ENCODE results near the gene SAE1. TPM values are rescaled to one million over a fixed set of nuclear protein-coding genes. Genes with fewer than 3 reads are reported as not detected.

Gene SAE1
- total and polyA plus RNA-seq, 8 donors: 16.2 to 373 (median 43.5) TPM

GRCh38 chr19:47228937-47229675, 98.5 kb downstream of the SAE1 start:
- intact Hi-C loops (cut with DNase I; ENCODE audit: low total_unique reads): no loop called here
- H3K4me3 ChIP-seq: peak overlapping the region; percentile 74 to 99 (median 97)
- DNase-seq: peak in 1 of 2 donors; percentile 47
- H3K4me1 ChIP-seq: peaks cover 60 to 74% (median 63%) of the 10 kb centered on the region in 4 donors
- 12 to 30% (median 26%) methylated on average over 10 of the region's 10 CpGs for WGBS, 5 donors
- H3K27ac ChIP-seq: peak overlapping the region; percentile 96 to 100 (median 99)
- H3K36me3 ChIP-seq: peaks cover 0 to 6% (median 0%) of the 10 kb centered on the region in 4 donors
- H3K27me3 ChIP-seq: no peaks in the 10 kb centered on the region
- no peaks in the 10 kb centered on the region for H3K9me3 ChIP-seq
- TF ChIP-seq POLR2AphosphoS5 (IDR thresholded peaks at IDR 0.05): no peak
- TF ChIP-seq EP300 (IDR thresholded peaks at IDR 0.05): no peak
- TF ChIP-seq POLR2A (IDR thresholded peaks at IDR 0.05): no peak
- no peak for TF ChIP-seq CTCF (IDR thresholded peaks at IDR 0.05)

DNA sequence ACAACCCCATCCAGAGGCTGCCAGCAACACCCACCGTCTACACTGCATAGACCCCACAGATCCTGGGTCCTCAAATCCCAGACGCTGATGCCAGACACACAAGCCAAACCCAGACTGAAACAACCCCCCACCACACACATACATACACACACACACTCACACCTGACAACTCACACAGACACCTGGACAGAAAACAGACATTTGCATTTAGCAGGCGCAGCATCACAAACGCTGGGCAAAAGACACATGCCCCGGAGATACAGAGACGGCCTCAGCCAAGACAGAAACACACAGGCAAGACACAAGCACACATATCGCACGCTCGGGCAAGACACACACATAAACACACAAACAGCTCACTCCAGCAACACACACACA, 99.0 kb downstream of the SAE1 start:
- intact Hi-C loops (cut with DNase I; ENCODE audit: low total_unique reads): no loop called here
- Histone ChIP-seq H3K9me3 (no peaks in the 10 kb centered on the region), H3K36me3 (peaks cover 0 to 4% (median 0%) of the 10 kb centered on the region in 4 donors), H3K27me3 (no peaks in the 10 kb centered on the region), H3K4me1 (peaks cover 60 to 74% (median 63%) of the 10 kb centered on the region in 4 donors), H3K4me3 (peak overlapping the region; percentile 74 to 99 (median 97)), H3K27ac (peak overlapping the region; percentile 96 to 100 (median 99))
- DNase-seq: peak in 1 of 2 donors; percentile 60
- TF ChIP-seq POLR2A (IDR thresholded peaks at IDR 0.05): no peak
- WGBS, 5 donors: 2 to 9% (median 6%) methylated on average over 9 of the region's 9 CpGs

GRCh38 chr19:47230054-47230920, 99.7 kb downstream of the SAE1 start:
- H3K27ac ChIP-seq: peak overlapping the region; percentile 96 to 100 (median 99)
- no peaks in the 10 kb centered on the region for H3K27me3 ChIP-seq
- peaks cover 57 to 73% (median 61%) of the 10 kb centered on the region in 4 donors for H3K4me1 ChIP-seq
- WGBS, 5 donors: 0 to 1% (median 1%) methylated on average over 9 to 84 of the region's 84 CpGs
- no peaks in the 10 kb centered on the region for H3K36me3 ChIP-seq
- H3K4me3 ChIP-seq: peak overlapping the region; percentile 74 to 99 (median 97)
- no peak for TF ChIP-seq POLR2A (IDR thresholded peaks at IDR 0.05)
- TF ChIP-seq CTCF (IDR thresholded peaks at IDR 0.05): peak in 5 of 7 experiments; percentile 26 to 98 (median 78)
- H3K9me3 ChIP-seq: no peaks in the 10 kb centered on the region
- peak; percentile 74 to 84 for DNase-seq
- intact Hi-C loops (cut with DNase I; ENCODE audit: low total_unique reads): no loop called here

GRCh38 chr19:47230921-47231214, 100.2 kb downstream of the SAE1 start, which contains the start of gene BBC3:
Gene BBC3, minus strand, starts transcription at chr19:47231199. Its CDS starts 2,768 bp downstream, at chr19:47228431.
- Histone ChIP-seq H3K9me3 (no peaks in the 10 kb centered on the region), H3K4me3 (peak within 1 kb of the TSS; percentile 74 to 99 (median 97)), H3K36me3 (no peaks in the 10 kb centered on the region), H3K27me3 (no peaks in the 10 kb centered on the region), H3K4me1 (peaks cover 52 to 68% (median 56%) of the 10 kb centered on the region in 4 donors), H3K27ac (peak within 1 kb of the TSS; percentile 96 to 100 (median 99))
- intact Hi-C loops (cut with DNase I; ENCODE audit: low total_unique reads): no loop called here
- TF ChIP-seq POLR2AphosphoS5 (IDR thresholded peaks at IDR 0.05): no peak
- no peak for TF ChIP-seq CTCF (IDR thresholded peaks at IDR 0.05)
- TF ChIP-seq EP300 (IDR thresholded peaks at IDR 0.05): no peak
- TF ChIP-seq POLR2A (IDR thresholded peaks at IDR 0.05): no peak
- DNase-seq: no peak
- 1 to 5% (median 1%) methylated on average over 4 to 40 of the region's 43 CpGs; no CpG with 5 or more reads in 2 of the 5 donors for WGBS, 5 donors

Data from stomach (tissue), 9 donors.